ENCODE results near the gene DPP6. TPM values are rescaled to one million over a fixed set of nuclear protein-coding genes. Genes with fewer than 3 reads are reported as not detected.

Gene DPP6
- total and polyA plus RNA-seq, 2 experiments from 2014 or later = not detected

DNA sequence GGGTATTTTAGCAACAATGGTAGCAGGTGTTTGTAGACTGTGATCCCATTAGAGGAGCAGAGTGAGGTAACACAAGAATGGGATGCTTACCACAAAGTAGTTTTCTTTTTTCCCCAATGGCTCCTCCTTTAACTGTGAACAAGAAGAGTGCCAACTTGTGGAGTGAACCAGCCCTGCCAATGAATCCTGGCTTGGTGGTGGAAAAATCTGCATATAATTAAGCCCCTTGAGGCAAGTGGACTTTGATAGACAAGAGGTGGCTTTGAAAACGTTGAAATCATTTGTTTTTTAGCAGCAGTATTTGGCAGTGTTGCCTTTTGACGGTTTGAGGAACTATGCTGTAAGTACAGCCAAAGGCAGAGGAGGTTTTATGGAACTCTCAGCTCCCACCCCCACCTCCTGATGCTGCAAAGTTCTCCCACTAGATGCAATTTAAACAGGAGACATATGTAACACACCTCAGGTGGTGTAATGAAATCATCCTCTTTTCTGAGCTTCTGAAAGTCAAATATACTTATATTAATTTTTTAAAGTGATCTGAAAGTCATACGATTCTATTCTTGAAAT, 295.6 kb downstream of the DPP6 start:
- Histone ChIP-seq H3K36me3 (ENCODE audit: insufficient read depth) (no peaks in the 10 kb centered on the region), H3K79me2 (replicated peaks; ENCODE audit: insufficient read depth) (no peaks in the 10 kb centered on the region), H3K4me1 (ENCODE audit: insufficient read depth) (no peaks in the 10 kb centered on the region), H4K20me1 (replicated peaks; ENCODE audit: insufficient read depth) (no peaks in the 10 kb centered on the region), H2AFZ (no peak overlapping the region), H3K27ac (ENCODE audit: low read depth) (no peak overlapping the region), H3F3A (replicated peaks; ENCODE audit: low read depth) (no peaks in the 10 kb centered on the region), H3K9me2 (ENCODE audit: insufficient read depth) (no peaks in the 10 kb centered on the region), H3K4me3 (no peak overlapping the region), H3K27me3 (ENCODE audit: insufficient read depth) (no peaks in the 10 kb centered on the region), H3K4me2 (no peak overlapping the region)
- Mint-ChIP-seq H3K36me3 (ENCODE audit: low read depth) (no peaks in the 10 kb centered on the region), H3K27ac (no peak overlapping the region), H3K4me3 (no peak overlapping the region), H3K4me1 (no peaks in the 10 kb centered on the region), H3K9me3 (no peaks in the 10 kb centered on the region; the same call in 2 of the 3 replicates), H3K27me3 (ENCODE audit: insufficient read depth, low read depth, poor library complexity) (peaks cover 3% of the 10 kb centered on the region)
- DNase-seq (ENCODE audit: low spot score) = no peak
- no peak for ATAC-seq
- no peak for TF ChIP-seq POLR2AphosphoS5 (IDR thresholded peaks at IDR 0.05; ENCODE audit: low read depth)
- TF ChIP-seq, protein P1, sequence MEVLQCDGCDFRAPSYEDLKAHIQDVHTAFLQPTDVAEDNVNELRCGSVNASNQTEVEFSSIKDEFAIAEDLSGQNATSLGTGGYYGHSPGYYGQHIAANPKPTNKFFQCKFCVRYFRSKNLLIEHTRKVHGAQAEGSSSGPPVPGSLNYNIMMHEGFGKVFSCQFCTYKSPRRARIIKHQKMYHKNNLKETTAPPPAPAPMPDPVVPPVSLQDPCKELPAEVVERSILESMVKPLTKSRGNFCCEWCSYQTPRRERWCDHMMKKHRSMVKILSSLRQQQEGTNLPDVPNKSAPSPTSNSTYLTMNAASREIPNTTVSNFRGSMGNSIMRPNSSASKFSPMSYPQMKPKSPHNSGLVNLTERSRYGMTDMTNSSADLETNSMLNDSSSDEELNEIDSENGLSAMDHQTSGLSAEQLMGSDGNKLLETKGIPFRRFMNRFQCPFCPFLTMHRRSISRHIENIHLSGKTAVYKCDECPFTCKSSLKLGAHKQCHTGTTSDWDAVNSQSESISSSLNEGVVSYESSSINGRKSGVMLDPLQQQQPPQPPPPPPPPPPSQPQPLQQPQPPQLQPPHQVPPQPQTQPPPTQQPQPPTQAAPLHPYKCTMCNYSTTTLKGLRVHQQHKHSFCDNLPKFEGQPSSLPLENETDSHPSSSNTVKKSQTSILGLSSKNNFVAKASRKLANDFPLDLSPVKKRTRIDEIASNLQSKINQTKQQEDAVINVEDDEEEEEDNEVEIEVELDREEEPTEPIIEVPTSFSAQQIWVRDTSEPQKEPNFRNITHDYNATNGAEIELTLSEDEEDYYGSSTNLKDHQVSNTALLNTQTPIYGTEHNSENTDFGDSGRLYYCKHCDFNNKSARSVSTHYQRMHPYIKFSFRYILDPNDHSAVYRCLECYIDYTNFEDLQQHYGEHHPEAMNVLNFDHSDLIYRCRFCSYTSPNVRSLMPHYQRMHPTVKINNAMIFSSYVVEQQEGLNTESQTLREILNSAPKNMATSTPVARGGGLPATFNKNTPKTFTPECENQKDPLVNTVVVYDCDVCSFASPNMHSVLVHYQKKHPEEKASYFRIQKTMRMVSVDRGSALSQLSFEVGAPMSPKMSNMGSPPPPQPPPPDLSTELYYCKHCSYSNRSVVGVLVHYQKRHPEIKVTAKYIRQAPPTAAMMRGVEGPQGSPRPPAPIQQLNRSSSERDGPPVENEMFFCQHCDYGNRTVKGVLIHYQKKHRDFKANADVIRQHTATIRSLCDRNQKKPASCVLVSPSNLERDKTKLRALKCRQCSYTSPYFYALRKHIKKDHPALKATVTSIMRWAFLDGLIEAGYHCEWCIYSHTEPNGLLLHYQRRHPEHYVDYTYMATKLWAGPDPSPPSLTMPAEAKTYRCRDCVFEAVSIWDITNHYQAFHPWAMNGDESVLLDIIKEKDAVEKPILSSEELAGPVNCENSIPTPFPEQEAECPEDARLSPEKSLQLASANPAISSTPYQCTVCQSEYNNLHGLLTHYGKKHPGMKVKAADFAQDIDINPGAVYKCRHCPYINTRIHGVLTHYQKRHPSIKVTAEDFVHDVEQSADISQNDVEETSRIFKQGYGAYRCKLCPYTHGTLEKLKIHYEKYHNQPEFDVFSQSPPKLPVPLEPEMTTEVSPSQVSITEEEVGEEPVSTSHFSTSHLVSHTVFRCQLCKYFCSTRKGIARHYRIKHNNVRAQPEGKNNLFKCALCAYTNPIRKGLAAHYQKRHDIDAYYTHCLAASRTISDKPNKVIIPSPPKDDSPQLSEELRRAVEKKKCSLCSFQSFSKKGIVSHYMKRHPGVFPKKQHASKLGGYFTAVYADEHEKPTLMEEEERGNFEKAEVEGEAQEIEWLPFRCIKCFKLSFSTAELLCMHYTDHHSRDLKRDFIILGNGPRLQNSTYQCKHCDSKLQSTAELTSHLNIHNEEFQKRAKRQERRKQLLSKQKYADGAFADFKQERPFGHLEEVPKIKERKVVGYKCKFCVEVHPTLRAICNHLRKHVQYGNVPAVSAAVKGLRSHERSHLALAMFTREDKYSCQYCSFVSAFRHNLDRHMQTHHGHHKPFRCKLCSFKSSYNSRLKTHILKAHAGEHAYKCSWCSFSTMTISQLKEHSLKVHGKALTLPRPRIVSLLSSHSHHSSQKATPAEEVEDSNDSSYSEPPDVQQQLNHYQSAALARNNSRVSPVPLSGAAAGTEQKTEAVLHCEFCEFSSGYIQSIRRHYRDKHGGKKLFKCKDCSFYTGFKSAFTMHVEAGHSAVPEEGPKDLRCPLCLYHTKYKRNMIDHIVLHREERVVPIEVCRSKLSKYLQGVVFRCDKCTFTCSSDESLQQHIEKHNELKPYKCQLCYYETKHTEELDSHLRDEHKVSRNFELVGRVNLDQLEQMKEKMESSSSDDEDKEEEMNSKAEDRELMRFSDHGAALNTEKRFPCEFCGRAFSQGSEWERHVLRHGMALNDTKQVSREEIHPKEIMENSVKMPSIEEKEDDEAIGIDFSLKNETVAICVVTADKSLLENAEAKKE (CRISPR knock-in tag; IDR thresholded peaks at IDR 0.05) = no peak
- TF ChIP-seq CREB1 (CRISPR knock-in tag; IDR thresholded peaks at IDR 0.05; ENCODE audit: low read depth) = no peak
- TF ChIP-seq ZNF331 (CRISPR knock-in tag; IDR thresholded peaks at IDR 0.05; ENCODE audit: low read depth) = no peak
- TF ChIP-seq JUNB (IDR thresholded peaks at IDR 0.05; ENCODE audit: unreplicated experiment) = no peak
- TF ChIP-seq EZH2phosphoT487 (IDR thresholded peaks at IDR 0.05; ENCODE audit: unreplicated experiment) = no peak
- TF ChIP-seq NANOG (IDR thresholded peaks at IDR 0.05; ENCODE audit: borderline replicate concordance) = no peak
- no peak for TF ChIP-seq EZH2 (IDR thresholded peaks at IDR 0.05; ENCODE audit: low read depth, unreplicated experiment)
- TF ChIP-seq STAT1 (IDR thresholded peaks at IDR 0.05; ENCODE audit: unreplicated experiment) = no peak
- no peak for TF ChIP-seq CTCF (conservative IDR thresholded peaks at IDR 0.05; ENCODE audit: low read depth in 2 of 2)
- no peak for TF ChIP-seq ZNF114 (CRISPR knock-in tag; IDR thresholded peaks at IDR 0.05)
- TF ChIP-seq, protein P2, sequence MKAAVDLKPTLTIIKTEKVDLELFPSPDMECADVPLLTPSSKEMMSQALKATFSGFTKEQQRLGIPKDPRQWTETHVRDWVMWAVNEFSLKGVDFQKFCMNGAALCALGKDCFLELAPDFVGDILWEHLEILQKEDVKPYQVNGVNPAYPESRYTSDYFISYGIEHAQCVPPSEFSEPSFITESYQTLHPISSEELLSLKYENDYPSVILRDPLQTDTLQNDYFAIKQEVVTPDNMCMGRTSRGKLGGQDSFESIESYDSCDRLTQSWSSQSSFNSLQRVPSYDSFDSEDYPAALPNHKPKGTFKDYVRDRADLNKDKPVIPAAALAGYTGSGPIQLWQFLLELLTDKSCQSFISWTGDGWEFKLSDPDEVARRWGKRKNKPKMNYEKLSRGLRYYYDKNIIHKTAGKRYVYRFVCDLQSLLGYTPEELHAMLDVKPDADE (IDR thresholded peaks at IDR 0.05) = no peak
